Hepatic stellate cell (primary cell): ENCODE measurements around the gene TAF1B.
"Not testable (repeated sequence)": the region's sequence is repeated elsewhere in the genome, so short reads cannot be mapped to it uniquely, and the experiment has no call there.

Source experiments
- DNase-seq: peaks from one replicate; pipeline ENCODE4 v3.0.0; 2011; ENCODE audit warnings: low spot score

TAF1B gene

GRCh38 chr2:9831670-9832069 lies 11.6 kb upstream of the TAF1B start:
- no peak for DNase-seq

- no peak for DNase-seq
Measured at GRCh38 chr2:9832586-9832985, 10.7 kb upstream of the TAF1B start.

GRCh38 chr2:9835068-9835467 lies 8.2 kb upstream of the TAF1B start:
- not testable (repeated sequence) for DNase-seq

GRCh38 chr2:9836074-9836473 lies 7.2 kb upstream of the TAF1B start:
- DNase-seq = no peak

GRCh38 chr2:9836517-9836916 lies 6.8 kb upstream of the TAF1B start:
- DNase-seq = no peak

GRCh38 chr2:9837451-9837850 lies 5.8 kb upstream of the TAF1B start:
- no peak for DNase-seq

- DNase-seq = no peak
Measured at GRCh38 chr2:9838391-9838790, 4.9 kb upstream of the TAF1B start.

GRCh38 chr2:9842487-9843228 lies 616 bp upstream of the TAF1B start:
- DNase-seq = no peak

- no peak for DNase-seq
Measured at GRCh38 chr2:9844036-9844483, 786 bp downstream of the TAF1B start.

GRCh38 chr2:9844576-9844975 lies 1.3 kb downstream of the TAF1B start:
- DNase-seq = no peak

- no peak for DNase-seq
Measured at GRCh38 chr2:9846554-9846953, 3.3 kb downstream of the TAF1B start.

- no peak for DNase-seq
Measured at GRCh38 chr2:9847140-9847539, 3.9 kb downstream of the TAF1B start.

- DNase-seq = no peak
Measured at GRCh38 chr2:9852881-9853280, 9.6 kb downstream of the TAF1B start.

- no peak for DNase-seq
Measured at GRCh38 chr2:9857814-9858729, 14.8 kb downstream of the TAF1B start.

- no peak for DNase-seq
Measured at GRCh38 chr2:9858730-9859068, 15.4 kb downstream of the TAF1B start.

- DNase-seq = not testable (repeated sequence)
Measured at GRCh38 chr2:9860922-9861580, 17.8 kb downstream of the TAF1B start.

- no peak for DNase-seq
Measured at GRCh38 chr2:9867881-9868280, 24.6 kb downstream of the TAF1B start.

GRCh38 chr2:9873337-9873736 lies 30.1 kb downstream of the TAF1B start:
- DNase-seq = no peak

- DNase-seq = no peak
Measured at GRCh38 chr2:9877026-9877425, 33.8 kb downstream of the TAF1B start.

GRCh38 chr2:9877726-9878125 lies 34.5 kb downstream of the TAF1B start:
- DNase-seq = no peak

- DNase-seq = no peak
Measured at GRCh38 chr2:9879455-9880194, 36.4 kb downstream of the TAF1B start.

- DNase-seq = no peak
Measured at GRCh38 chr2:9883897-9884296, 40.6 kb downstream of the TAF1B start.
